RWPE2 (cell line): Measurements from ENCODE around the gene MRPL14.

ENCODE experiments used
- ATAC-seq: fragments of 200-7000 bp; cut with Tn5 transposase; 3 replicates; pipeline ENCODE4 v1.9.1; 2021; ENCODE audit warnings: low read depth
- DNase-seq: peaks from one replicate; pipeline ENCODE4 v3.0.0-alpha.2; 2020; ENCODE audit warnings: low spot score
- H3K27ac ChIP-seq: fragments of 450-650 bp; 2 replicates; pipeline ENCODE4 v1.5.1; 2017; ENCODE audit warnings: mild to moderate bottlenecking; ENCODE audit not compliant: poor library complexity, severe bottlenecking
- H3K27me3 ChIP-seq: fragments of 250-450 bp; sonication (Bioruptor Pico); 2 replicates; pipeline ENCODE4 v1.5.1; 2021; ENCODE audit warnings: mild to moderate bottlenecking, moderate library complexity; ENCODE audit not compliant: insufficient read depth, poor library complexity, severe bottlenecking
- H3K36me3 ChIP-seq: fragments of 250-450 bp; sonication (Bioruptor Pico); 2 replicates; pipeline ENCODE4 v1.5.1; 2020; ENCODE audit warnings: low read depth, mild to moderate bottlenecking, moderate library complexity
- H3K4me1 ChIP-seq: fragments of 250-450 bp; sonication (Bioruptor Pico); 2 replicates; pipeline ENCODE4 v1.5.1; 2021; ENCODE audit warnings: mild to moderate bottlenecking, moderate library complexity; ENCODE audit not compliant: insufficient read depth, poor library complexity, severe bottlenecking
- H3K4me3 ChIP-seq: fragments of 250-450 bp; sonication (Bioruptor Pico); 2 replicates; pipeline ENCODE4 v1.5.1; 2021; ENCODE audit warnings: mild to moderate bottlenecking, moderate library complexity; ENCODE audit not compliant: severe bottlenecking
- H3K9me3 ChIP-seq: fragments of 250-450 bp; sonication (Bioruptor Pico); 2 replicates; pipeline ENCODE4 v1.5.1; 2021; ENCODE audit warnings: mild to moderate bottlenecking, moderate library complexity; ENCODE audit not compliant: severe bottlenecking
- CTCF ChIP-seq: fragments of 450-650 bp; IDR thresholded peaks from one replicate; pipeline ENCODE4 v1.5.1; 2017; ENCODE audit warnings: mild to moderate bottlenecking, moderate library complexity; ENCODE audit not compliant: poor library complexity, severe bottlenecking

The MRPL14 gene

GRCh38 chr6:44169886-44170570 lies 42.8 kb upstream of the MRPL14 start:
- no peak for ATAC-seq
- no peak for TF ChIP-seq CTCF
- Histone ChIP-seq H3K27ac (no peak overlapping the region), H3K4me3 (no peak overlapping the region), H3K27me3 (no peaks in the 10 kb centered on the region), H3K4me1 (no peaks in the 10 kb centered on the region), H3K9me3 (no peaks in the 10 kb centered on the region), H3K36me3 (no peaks in the 10 kb centered on the region)
- DNase-seq, result no peak

- no peak for ATAC-seq
- TF ChIP-seq CTCF, result no peak
- H3K4me3 ChIP-seq, result no peak overlapping the region
- no peaks in the 10 kb centered on the region for H3K4me1 ChIP-seq
- no peak for DNase-seq
- no peaks in the 10 kb centered on the region for H3K27me3 ChIP-seq
- no peak overlapping the region for H3K27ac ChIP-seq
- no peaks in the 10 kb centered on the region for H3K9me3 ChIP-seq
- H3K36me3 ChIP-seq, result no peaks in the 10 kb centered on the region
Measured at GRCh38 chr6:44169154-44169553, 41.9 kb upstream of the MRPL14 start.

GRCh38 chr6:44167567-44167966 lies 40.3 kb upstream of the MRPL14 start:
- TF ChIP-seq CTCF, result no peak
- Histone ChIP-seq H3K27ac (no peak overlapping the region), H3K36me3 (no peaks in the 10 kb centered on the region), H3K9me3 (no peaks in the 10 kb centered on the region), H3K4me1 (no peaks in the 10 kb centered on the region), H3K4me3 (no peak overlapping the region), H3K27me3 (no peaks in the 10 kb centered on the region)
- no peak for DNase-seq
- no peak for ATAC-seq

- DNase-seq (no peak), ATAC-seq (no peak)
- Histone ChIP-seq H3K4me3 (no peak overlapping the region), H3K4me1 (no peaks in the 10 kb centered on the region), H3K9me3 (no peaks in the 10 kb centered on the region), H3K36me3 (no peaks in the 10 kb centered on the region), H3K27me3 (no peaks in the 10 kb centered on the region), H3K27ac (no peak overlapping the region)
- TF ChIP-seq CTCF, result no peak
Measured at GRCh38 chr6:44166591-44167184, 39.4 kb upstream of the MRPL14 start.

- H3K27me3 ChIP-seq, result no peaks in the 10 kb centered on the region
- no peaks in the 10 kb centered on the region for H3K9me3 ChIP-seq
- no peak for TF ChIP-seq CTCF
- DNase-seq, result no peak
- no peak overlapping the region for H3K4me3 ChIP-seq
- H3K36me3 ChIP-seq, result no peaks in the 10 kb centered on the region
- no peak for ATAC-seq
- H3K4me1 ChIP-seq, result peaks cover 2% of the 10 kb centered on the region
- no peak overlapping the region for H3K27ac ChIP-seq
Measured at GRCh38 chr6:44166116-44166515, 38.9 kb upstream of the MRPL14 start.
